HG02759 (cell line): ENCODE measurements around the gene TMEM150C.
"Not testable (repeated sequence)": the region's sequence is repeated elsewhere in the genome, so short reads cannot be mapped to it uniquely, and the experiment has no call there.

Experiments used
- ATAC-seq: cut with Tn5 transposase; IDR thresholded peaks from one replicate; pipeline ENCODE4 v1.9.1; 2021; ENCODE audit warnings: mild to moderate bottlenecking, moderate library complexity; ENCODE audit not compliant: unreplicated experiment

TMEM150C gene

GRCh38 chr4:82569727-82570126, 7.9 kb upstream of the TMEM150C start:
- ATAC-seq, result no peak

GRCh38 chr4:82569076-82569475, 7.3 kb upstream of the TMEM150C start:
- ATAC-seq, result no peak

GRCh38 chr4:82567444-82567843, 5.7 kb upstream of the TMEM150C start:
- ATAC-seq, result no peak

- no peak for ATAC-seq
Measured at GRCh38 chr4:82562564-82562854, 721 bp upstream of the TMEM150C start.

GRCh38 chr4:82560853-82561785, 669 bp downstream of the TMEM150C start:
- no peak for ATAC-seq

- no peak for ATAC-seq
Measured at GRCh38 chr4:82559735-82560120, 2.1 kb downstream of the TMEM150C start.

GRCh38 chr4:82559090-82559734, 2.6 kb downstream of the TMEM150C start:
- not testable (repeated sequence) for ATAC-seq

GRCh38 chr4:82555276-82555675, 6.5 kb downstream of the TMEM150C start:
- no peak for ATAC-seq

- no peak for ATAC-seq
Measured at GRCh38 chr4:82553020-82553419, 8.8 kb downstream of the TMEM150C start.

GRCh38 chr4:82551734-82552133, 10.1 kb downstream of the TMEM150C start:
- no peak for ATAC-seq

- not testable (repeated sequence) for ATAC-seq
Measured at GRCh38 chr4:82547850-82548249, 13.9 kb downstream of the TMEM150C start.

- no peak for ATAC-seq
Measured at GRCh38 chr4:82543131-82543530, 18.7 kb downstream of the TMEM150C start.

- ATAC-seq, result no peak
Measured at GRCh38 chr4:82542642-82543041, 19.1 kb downstream of the TMEM150C start.

GRCh38 chr4:82529322-82529721, 32.5 kb downstream of the TMEM150C start:
- no peak for ATAC-seq

GRCh38 chr4:82528868-82529267, 32.9 kb downstream of the TMEM150C start:
- ATAC-seq, result no peak

GRCh38 chr4:82528074-82528473, 33.7 kb downstream of the TMEM150C start:
- ATAC-seq, result no peak

- no peak for ATAC-seq
Measured at GRCh38 chr4:82525307-82525911, 36.4 kb downstream of the TMEM150C start.

GRCh38 chr4:82524570-82525152, 37.1 kb downstream of the TMEM150C start:
- ATAC-seq, result no peak

- ATAC-seq, result no peak
Measured at GRCh38 chr4:82523179-82523578, 38.6 kb downstream of the TMEM150C start.

GRCh38 chr4:82522472-82522871, 39.3 kb downstream of the TMEM150C start:
- no peak for ATAC-seq

- ATAC-seq, result no peak
Measured at GRCh38 chr4:82521283-82521682, 40.5 kb downstream of the TMEM150C start.

- no peak for ATAC-seq
Measured at GRCh38 chr4:82519776-82520175, 42.0 kb downstream of the TMEM150C start.
